ENCODE measurements around the gene MTNR1B. TPM values are rescaled to one million over a fixed set of nuclear protein-coding genes. Genes with fewer than 3 reads are reported as not detected.

The MTNR1B gene
- total RNA-seq, 1 experiment from 2014 or later: not detected

DNA sequence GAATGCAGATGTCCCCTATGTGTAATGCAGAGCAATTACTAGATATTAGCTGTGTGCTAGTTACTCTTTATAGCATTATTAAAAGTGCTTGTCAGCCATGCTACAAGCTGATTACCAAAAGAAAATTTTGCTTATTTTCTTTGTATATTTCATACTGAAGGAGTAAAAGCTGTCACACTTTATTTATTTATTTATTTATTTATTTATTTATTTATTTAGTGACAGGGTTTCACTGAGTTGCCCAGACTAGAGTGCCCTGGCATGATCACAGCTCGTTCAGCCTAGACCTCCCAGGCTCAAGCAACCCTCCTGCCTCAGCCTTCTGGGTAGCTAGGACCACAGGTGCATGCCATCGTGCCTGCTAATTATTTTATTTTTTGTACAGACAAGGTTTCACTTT is 4.3 kb upstream of the MTNR1B start:
- H3K4me1 ChIP-seq (ENCODE audit: insufficient read depth, low read length, poor library complexity, severe bottlenecking): no peaks in the 10 kb centered on the region
- peaks cover 76% of the 10 kb centered on the region for H3K27me3 ChIP-seq (replicated peaks; ENCODE audit: insufficient read depth, low read depth, low read length, poor library complexity)
- ChIA-PET CTCF (no interaction called here), POLR2A (ENCODE audit: low non-redundant PET) (no interaction called here)
- H3K9me3 ChIP-seq (ENCODE audit: low read depth, low read length, poor library complexity, severe bottlenecking): no peaks in the 10 kb centered on the region
- H3K4me3 ChIP-seq (ENCODE audit: low read depth, low read length, poor library complexity, severe bottlenecking): no peak overlapping the region
- no peak for TF ChIP-seq EZH2 (IDR thresholded peaks at IDR 0.05; ENCODE audit: borderline replicate concordance, low read depth, low read length, poor library complexity, severe bottlenecking)
- TF ChIP-seq, protein P1, sequence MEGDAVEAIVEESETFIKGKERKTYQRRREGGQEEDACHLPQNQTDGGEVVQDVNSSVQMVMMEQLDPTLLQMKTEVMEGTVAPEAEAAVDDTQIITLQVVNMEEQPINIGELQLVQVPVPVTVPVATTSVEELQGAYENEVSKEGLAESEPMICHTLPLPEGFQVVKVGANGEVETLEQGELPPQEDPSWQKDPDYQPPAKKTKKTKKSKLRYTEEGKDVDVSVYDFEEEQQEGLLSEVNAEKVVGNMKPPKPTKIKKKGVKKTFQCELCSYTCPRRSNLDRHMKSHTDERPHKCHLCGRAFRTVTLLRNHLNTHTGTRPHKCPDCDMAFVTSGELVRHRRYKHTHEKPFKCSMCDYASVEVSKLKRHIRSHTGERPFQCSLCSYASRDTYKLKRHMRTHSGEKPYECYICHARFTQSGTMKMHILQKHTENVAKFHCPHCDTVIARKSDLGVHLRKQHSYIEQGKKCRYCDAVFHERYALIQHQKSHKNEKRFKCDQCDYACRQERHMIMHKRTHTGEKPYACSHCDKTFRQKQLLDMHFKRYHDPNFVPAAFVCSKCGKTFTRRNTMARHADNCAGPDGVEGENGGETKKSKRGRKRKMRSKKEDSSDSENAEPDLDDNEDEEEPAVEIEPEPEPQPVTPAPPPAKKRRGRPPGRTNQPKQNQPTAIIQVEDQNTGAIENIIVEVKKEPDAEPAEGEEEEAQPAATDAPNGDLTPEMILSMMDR (conservative IDR thresholded peaks at IDR 0.05; ENCODE audit: low read depth, low read length): no peak
- intact Hi-C loops (cut with micrococcal nuclease; ENCODE audit: unreplicated experiment): no loop called here
- no peak overlapping the region for H3K27ac ChIP-seq (ENCODE audit: low read depth, low read length, poor library complexity, severe bottlenecking)
- no TSS peak for BruUV-seq (replicated peaks)
- no peaks in the 10 kb centered on the region for H3K36me3 ChIP-seq (ENCODE audit: insufficient read depth, low read length, poor library complexity, severe bottlenecking)
- DNase-seq (ENCODE audit: low spot score): no peak

DNA sequence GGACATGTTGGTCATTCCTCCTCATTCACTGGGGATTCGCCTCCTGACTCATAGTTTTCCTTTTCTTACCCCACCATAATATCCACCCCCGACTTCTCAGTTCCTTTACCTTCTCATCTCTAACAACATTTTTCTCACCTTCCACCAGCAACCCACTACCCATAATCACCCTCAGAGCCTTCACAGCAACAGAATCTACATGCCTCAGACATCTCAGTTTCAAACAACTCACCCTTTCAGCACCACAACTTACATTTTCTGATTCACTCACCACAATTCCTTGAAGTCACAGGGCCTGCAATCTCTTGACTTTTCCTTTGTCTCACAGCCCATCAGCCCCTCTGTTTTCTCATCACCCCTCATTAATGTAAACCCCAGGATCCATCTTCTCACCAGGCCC is 2.3 kb upstream of the MTNR1B start:
- Histone ChIP-seq H3K36me3 (ENCODE audit: insufficient read depth, low read length, poor library complexity, severe bottlenecking) (no peaks in the 10 kb centered on the region), H3K27me3 (replicated peaks; ENCODE audit: insufficient read depth, low read depth, low read length, poor library complexity) (peaks cover 82% of the 10 kb centered on the region), H3K9me3 (ENCODE audit: low read depth, low read length, poor library complexity, severe bottlenecking) (no peaks in the 10 kb centered on the region), H3K27ac (ENCODE audit: low read depth, low read length, poor library complexity, severe bottlenecking) (no peak overlapping the region), H3K4me3 (ENCODE audit: low read depth, low read length, poor library complexity, severe bottlenecking) (no peak overlapping the region), H3K4me1 (ENCODE audit: insufficient read depth, low read length, poor library complexity, severe bottlenecking) (no peaks in the 10 kb centered on the region)
- ChIA-PET CTCF (no interaction called here), POLR2A (ENCODE audit: low non-redundant PET) (no interaction called here)
- no peak for TF ChIP-seq EZH2 (IDR thresholded peaks at IDR 0.05; ENCODE audit: borderline replicate concordance, low read depth, low read length, poor library complexity, severe bottlenecking)
- TF ChIP-seq, protein P1 (conservative IDR thresholded peaks at IDR 0.05; ENCODE audit: low read depth, low read length): no peak
- intact Hi-C loops (cut with micrococcal nuclease; ENCODE audit: unreplicated experiment): no loop called here
- no TSS peak for BruUV-seq (replicated peaks)
- no peak for DNase-seq (ENCODE audit: low spot score)

DNA sequence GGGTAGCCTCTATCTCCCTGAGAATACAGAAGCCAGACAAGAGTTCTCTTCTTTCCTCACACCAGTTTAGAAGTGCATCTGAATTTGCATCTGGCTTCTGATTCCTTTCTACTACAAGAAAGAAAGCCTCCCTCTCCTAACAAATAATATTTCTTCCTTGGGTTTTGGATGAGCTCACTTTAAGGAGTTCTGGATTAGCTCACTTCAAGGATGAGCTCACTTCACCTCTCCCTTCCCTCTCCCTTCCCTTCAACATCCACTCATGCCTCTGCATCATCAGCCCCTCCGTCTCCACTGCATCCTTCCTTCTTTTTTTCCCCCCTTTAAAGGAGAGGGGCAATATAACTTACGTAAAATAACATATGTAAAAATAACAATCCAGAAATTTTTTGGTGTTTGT is 1.6 kb upstream of the MTNR1B start:
- intact Hi-C loops (cut with micrococcal nuclease; ENCODE audit: unreplicated experiment): no loop called here
- no peak for DNase-seq (ENCODE audit: low spot score)
- Histone ChIP-seq H3K27me3 (replicated peaks; ENCODE audit: insufficient read depth, low read depth, low read length, poor library complexity) (peaks cover 86% of the 10 kb centered on the region), H3K36me3 (ENCODE audit: insufficient read depth, low read length, poor library complexity, severe bottlenecking) (no peaks in the 10 kb centered on the region), H3K4me1 (ENCODE audit: insufficient read depth, low read length, poor library complexity, severe bottlenecking) (no peaks in the 10 kb centered on the region), H3K4me3 (ENCODE audit: low read depth, low read length, poor library complexity, severe bottlenecking) (no peak overlapping the region), H3K9me3 (ENCODE audit: low read depth, low read length, poor library complexity, severe bottlenecking) (no peaks in the 10 kb centered on the region), H3K27ac (ENCODE audit: low read depth, low read length, poor library complexity, severe bottlenecking) (no peak overlapping the region)
- ChIA-PET CTCF (no interaction called here), POLR2A (ENCODE audit: low non-redundant PET) (no interaction called here)
- BruUV-seq (replicated peaks): no TSS peak
- TF ChIP-seq, protein P1 (conservative IDR thresholded peaks at IDR 0.05; ENCODE audit: low read depth, low read length): no peak

All from A673 (cell line).